DOHH2 (cell line): ENCODE data around the gene PCDHA4.

Experiments used
- EZH2phosphoT487 ChIP-seq: fragments of 200-600 bp; sonication (generic); IDR thresholded peaks from 2 replicates; pipeline ENCODE4 v1.6.1; 2017; ENCODE audit warnings: borderline replicate concordance, mild to moderate bottlenecking, antibody characterized with exemption, low read length, moderate library complexity, mixed read lengths
- TF ChIP-seq, protein P1 (sequence below): fragments of 200-600 bp; sonication (generic); IDR thresholded peaks from one replicate; pipeline ENCODE4 v1.5.1; 2014; ENCODE audit warnings: antibody characterized with exemption, mild to moderate bottlenecking, low read depth, low read length; ENCODE audit not compliant: poor library complexity, severe bottlenecking

DNA sequence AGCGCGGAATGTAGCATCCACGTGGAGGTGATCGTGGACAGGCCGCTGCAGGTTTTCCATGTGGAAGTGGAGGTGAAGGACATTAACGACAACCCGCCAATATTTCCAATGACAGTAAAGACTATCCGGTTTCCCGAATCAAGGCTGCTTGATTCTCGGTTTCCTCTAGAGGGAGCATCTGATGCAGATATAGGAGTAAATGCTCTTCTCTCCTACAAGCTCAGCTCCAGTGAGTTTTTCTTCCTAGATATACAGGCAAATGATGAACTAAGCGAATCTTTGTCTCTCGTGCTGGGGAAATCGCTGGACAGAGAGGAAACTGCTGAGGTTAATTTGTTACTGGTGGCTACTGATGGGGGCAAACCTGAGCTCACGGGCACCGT lies 11.6 kb upstream of the PCDHA4 start:
- TF ChIP-seq, protein P1, sequence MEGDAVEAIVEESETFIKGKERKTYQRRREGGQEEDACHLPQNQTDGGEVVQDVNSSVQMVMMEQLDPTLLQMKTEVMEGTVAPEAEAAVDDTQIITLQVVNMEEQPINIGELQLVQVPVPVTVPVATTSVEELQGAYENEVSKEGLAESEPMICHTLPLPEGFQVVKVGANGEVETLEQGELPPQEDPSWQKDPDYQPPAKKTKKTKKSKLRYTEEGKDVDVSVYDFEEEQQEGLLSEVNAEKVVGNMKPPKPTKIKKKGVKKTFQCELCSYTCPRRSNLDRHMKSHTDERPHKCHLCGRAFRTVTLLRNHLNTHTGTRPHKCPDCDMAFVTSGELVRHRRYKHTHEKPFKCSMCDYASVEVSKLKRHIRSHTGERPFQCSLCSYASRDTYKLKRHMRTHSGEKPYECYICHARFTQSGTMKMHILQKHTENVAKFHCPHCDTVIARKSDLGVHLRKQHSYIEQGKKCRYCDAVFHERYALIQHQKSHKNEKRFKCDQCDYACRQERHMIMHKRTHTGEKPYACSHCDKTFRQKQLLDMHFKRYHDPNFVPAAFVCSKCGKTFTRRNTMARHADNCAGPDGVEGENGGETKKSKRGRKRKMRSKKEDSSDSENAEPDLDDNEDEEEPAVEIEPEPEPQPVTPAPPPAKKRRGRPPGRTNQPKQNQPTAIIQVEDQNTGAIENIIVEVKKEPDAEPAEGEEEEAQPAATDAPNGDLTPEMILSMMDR: no peak
- TF ChIP-seq EZH2phosphoT487: no peak
